OCI-LY7 (cell line): ENCODE measurements around the gene ABCA10. TPM values are rescaled to one million over a fixed set of nuclear protein-coding genes. Genes with fewer than 3 reads are reported as not detected.

Experiments used
- BruUV-seq: library from RNA; stranded (reverse); fragments of 400-500 nt; replicated peaks from 2 replicates; lab custom pipeline; 2021; lab: Mats Ljungman, UMichigan
- CTCF ChIA-PET: fragments of 300-600 bp; sonication (Branson Sonifier 250); formaldehyde crosslinking; loops from one replicate; lab custom pipeline; 2022; ENCODE audit warnings: antibody characterized with exemption; ENCODE audit not compliant: unreplicated experiment; lab: Charles Lee
- POLR2A ChIA-PET: fragments of 300-600 bp; sonication (Branson Sonifier 250); formaldehyde crosslinking; loops from one replicate; lab custom pipeline; 2022; ENCODE audit warnings: antibody characterized with exemption; lab: Charles Lee
- DNase-seq: peaks from one replicate; pipeline ENCODE4 v3.0.0-alpha.2; 2015; ENCODE audit warnings: low spot score
- H2AFZ ChIP-seq: fragments of 200-600 bp; sonication (generic), shearing (Covaris generic); 2 replicates; pipeline ENCODE4 v1.6.1; 2014; ENCODE audit warnings: mild to moderate bottlenecking, antibody characterized with exemption, low read length, moderate library complexity
- H3K27ac ChIP-seq: fragments of 200-600 bp; sonication (generic); 2 replicates; pipeline ENCODE4 v1.5.1; 2014; ENCODE audit warnings: mixed run types, low read depth, mild to moderate bottlenecking, moderate library complexity, low read length, inconsistent platforms; ENCODE audit not compliant: poor library complexity, severe bottlenecking
- H3K36me3 ChIP-seq: fragments of 200-600 bp; sonication (generic); 2 replicates; pipeline ENCODE4 v1.6.1; 2014; ENCODE audit warnings: mild to moderate bottlenecking, antibody characterized with exemption, low read length, moderate library complexity, mixed read lengths; ENCODE audit not compliant: insufficient read depth
- H3K4me1 ChIP-seq: fragments of 200-600 bp; sonication (generic); 2 replicates; pipeline ENCODE4 v1.5.1; 2014; ENCODE audit warnings: mild to moderate bottlenecking, low read length; ENCODE audit not compliant: insufficient read depth, poor library complexity, severe bottlenecking
- H3K4me2 ChIP-seq: fragments of 200-600 bp; sonication (generic); 2 replicates; pipeline ENCODE4 v1.6.1; 2014; ENCODE audit warnings: mild to moderate bottlenecking, low read length
- H3K4me3 ChIP-seq: fragments of 200-600 bp; sonication (generic); 2 replicates; pipeline ENCODE4 v1.5.1; 2014; ENCODE audit warnings: mild to moderate bottlenecking, low read depth, low read length; ENCODE audit not compliant: poor library complexity, severe bottlenecking
- H3K79me2 ChIP-seq: fragments of 200-600 bp; sonication (generic); 2 replicates; pipeline ENCODE4 v1.6.1; 2016; ENCODE audit warnings: low read depth, mild to moderate bottlenecking, low read length, moderate library complexity, mixed read lengths; ENCODE audit not compliant: insufficient read depth
- H3K9me2 ChIP-seq: fragments of 200-600 bp; sonication (generic); 2 replicates; pipeline ENCODE4 v1.6.1; 2016; ENCODE audit warnings: mild to moderate bottlenecking, low read length, mixed read lengths; ENCODE audit not compliant: insufficient read depth
- H3K9me3 ChIP-seq: fragments of 200-600 bp; sonication (generic); 2 replicates; pipeline ENCODE4 v1.6.1; 2014; ENCODE audit warnings: mild to moderate bottlenecking, mixed run types, low read length, mixed read lengths
- H4K20me1 ChIP-seq: fragments of 200-600 bp; sonication (generic); 2 replicates; pipeline ENCODE4 v1.6.1; 2014; ENCODE audit warnings: mild to moderate bottlenecking, antibody characterized with exemption, low read length, moderate library complexity, mixed read lengths; ENCODE audit not compliant: insufficient read depth
- CTCF ChIP-seq: fragments of 200-600 bp; sonication (generic); conservative IDR thresholded peaks from 2 replicates; pipeline ENCODE4 v1.5.1; 2014; ENCODE audit warnings: mild to moderate bottlenecking, antibody characterized with exemption, low read length, moderate library complexity, mixed read lengths
- EZH2phosphoT487 ChIP-seq: fragments of 200-600 bp; sonication (generic); IDR thresholded peaks from 2 replicates; pipeline ENCODE4 v1.6.1; 2018; ENCODE audit warnings: low read depth, borderline replicate concordance, mild to moderate bottlenecking, mixed run types, antibody characterized with exemption, low read length, moderate library complexity, mixed read lengths
- intact Hi-C: fragments of 100-400 bp; cut with micrococcal nuclease; formaldehyde crosslinking; loops from one replicate; pipeline ENCODE4 v1.10.0; 2022; ENCODE audit not compliant: unreplicated experiment
- total RNA-seq, 2 experiments: library from RNA; depleted of rRNA in 1 of 2; stranded (reverse); fragments of >200 nt in 1 of 2; shearing (Covaris generic) in 1 of 2; gene quantifications; 2 replicates each; pipeline ENCODE4 v1.2.3, GENCODE V29; 2014 to 2022

ABCA10 gene
- total RNA-seq, 2 experiments from 2014 or later: 0.13 TPM; not detected in 1

- BruUV-seq: no TSS peak
- POLR2A ChIA-PET: interaction anchor here (1.0 kb wide), 1 partner anchor 57 kb away, joined by 3 read pairs; no protein-coding TSS in a partner anchor
- H3K4me2 ChIP-seq: no peak overlapping the region
- no peak overlapping the region for H3K27ac ChIP-seq
- H3K9me2 ChIP-seq: no peaks in the 10 kb centered on the region
- intact Hi-C loops: no loop called here
- H3K4me1 ChIP-seq: no peaks in the 10 kb centered on the region
- CTCF ChIA-PET: no interaction called here
- no peak overlapping the region for H2AFZ ChIP-seq
- H3K4me3 ChIP-seq: no peak overlapping the region
- H3K36me3 ChIP-seq: no peaks in the 10 kb centered on the region
- no peak for TF ChIP-seq CTCF
- no peak for TF ChIP-seq EZH2phosphoT487
- no peak for DNase-seq
- H3K79me2 ChIP-seq: no peaks in the 10 kb centered on the region
- H3K9me3 ChIP-seq: no peaks in the 10 kb centered on the region
- H4K20me1 ChIP-seq: no peaks in the 10 kb centered on the region
These were observed 22.0 kb upstream of the ABCA10 start for GRCh38 chr17:69250641-69251040.

DNA sequence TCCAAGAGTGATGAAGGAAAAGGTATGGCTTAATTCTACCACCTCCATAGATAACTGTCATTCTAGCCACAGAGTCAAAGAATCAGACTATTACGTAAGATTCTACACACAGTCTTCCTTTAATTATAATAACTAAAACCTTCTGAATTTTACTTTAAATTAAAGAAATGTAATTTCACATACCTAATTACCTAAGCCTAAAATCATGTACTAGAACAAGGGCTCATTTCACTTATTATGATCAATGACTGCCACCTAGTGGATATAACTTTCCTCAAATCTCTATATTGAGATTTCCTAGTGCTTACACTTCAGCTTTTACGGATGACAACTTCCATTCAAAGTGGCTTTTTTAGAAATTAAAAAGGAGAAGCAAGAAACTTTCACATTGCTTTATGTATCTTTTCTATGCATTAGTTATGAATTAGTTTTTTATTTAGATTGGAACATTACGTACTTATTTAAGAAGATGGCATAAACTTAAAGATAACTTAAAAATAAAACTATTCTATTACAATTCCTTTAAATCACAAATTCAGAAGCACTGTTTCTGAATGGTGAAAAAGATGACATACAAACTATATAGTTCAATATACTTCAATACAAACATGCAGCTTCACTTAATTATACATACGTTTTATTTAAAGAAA, 18.2 kb upstream of the ABCA10 start:
- TF ChIP-seq CTCF (peak; percentile 99), EZH2phosphoT487 (no peak)
- POLR2A ChIA-PET: interaction anchor here (0.7 to 2.3 kb wide), 2 partner anchors 7 to 277 kb away, joined by 3 to 10 read pairs; no protein-coding TSS in a partner anchor
- H3K9me3 ChIP-seq: no peaks in the 10 kb centered on the region
- peak; percentile 73 for DNase-seq
- H3K79me2 ChIP-seq: no peaks in the 10 kb centered on the region
- H3K36me3 ChIP-seq: no peaks in the 10 kb centered on the region
- H3K27ac ChIP-seq: no peak overlapping the region
- BruUV-seq: no TSS peak
- H3K4me3 ChIP-seq: no peak overlapping the region
- no peaks in the 10 kb centered on the region for H4K20me1 ChIP-seq
- no peak overlapping the region for H2AFZ ChIP-seq
- no peaks in the 10 kb centered on the region for H3K4me1 ChIP-seq
- H3K4me2 ChIP-seq: no peak overlapping the region
- H3K9me2 ChIP-seq: no peaks in the 10 kb centered on the region
- CTCF ChIA-PET: no interaction called here
- intact Hi-C loops: loop anchor here (1.0 kb wide), 1 partner anchor 473 kb away; no protein-coding TSS in a partner anchor

GRCh38 chr17:69246202-69246601, 17.6 kb upstream of the ABCA10 start:
- H3K4me3 ChIP-seq: no peak overlapping the region
- DNase-seq: no peak
- POLR2A ChIA-PET: interaction anchor here (0.6 to 2.3 kb wide), 3 partner anchors 8 to 485 kb away, joined by 3 to 10 read pairs (median 3); no protein-coding TSS in a partner anchor
- no peak overlapping the region for H2AFZ ChIP-seq
- H3K27ac ChIP-seq: no peak overlapping the region
- no peaks in the 10 kb centered on the region for H3K9me3 ChIP-seq
- H4K20me1 ChIP-seq: no peaks in the 10 kb centered on the region
- intact Hi-C loops: loop anchor here (1.0 kb wide), 1 partner anchor 472 kb away; no protein-coding TSS in a partner anchor
- H3K36me3 ChIP-seq: no peaks in the 10 kb centered on the region
- no TSS peak for BruUV-seq
- no peaks in the 10 kb centered on the region for H3K79me2 ChIP-seq
- TF ChIP-seq EZH2phosphoT487 (no peak), CTCF (no peak)
- no peak overlapping the region for H3K4me2 ChIP-seq
- no peaks in the 10 kb centered on the region for H3K4me1 ChIP-seq
- CTCF ChIA-PET: interaction anchor here (0.6 kb wide), 1 partner anchor 16 kb away, joined by 3 read pairs; no protein-coding TSS in a partner anchor
- no peaks in the 10 kb centered on the region for H3K9me2 ChIP-seq
